HUDEP-2 (cell line): ENCODE measurements around the gene CCDC70.
"Not testable (repeated sequence)": the region's sequence is repeated elsewhere in the genome, so short reads cannot be mapped to it uniquely, and the experiment has no call there.

Experiments used
- DNase-seq, 76 experiments: peaks; one replicate each; lab custom pipeline; 2025; ENCODE audit not compliant: unreplicated experiment in 76 of 76; lab: John Stamatoyannopoulos, UW

The CCDC70 gene

GRCh38 chr13:51861723-51862300 is at the start of gene CCDC70:
TSS of gene CCDC70 (plus strand) at chr13:51861969. CDS start at chr13:51865412, 3,443 bp downstream.
- no peak for DNase-seq

GRCh38 chr13:51814071-51814470 is 47.7 kb upstream of the CCDC70 start:
- DNase-seq = no peak

- peak in 57 of 76 experiments; percentile 3 to 68 (median 35) for DNase-seq
Observed at GRCh38 chr13:51814825-51815650, 46.7 kb upstream of the CCDC70 start.

- DNase-seq = no peak
Observed at GRCh38 chr13:51815848-51816247, 45.9 kb upstream of the CCDC70 start.

- DNase-seq = no peak
Observed at GRCh38 chr13:51816604-51817249, 45.0 kb upstream of the CCDC70 start.

- DNase-seq = no peak
Observed at GRCh38 chr13:51817717-51818116, 44.1 kb upstream of the CCDC70 start.

- no peak for DNase-seq
Observed at GRCh38 chr13:51818276-51818675, 43.5 kb upstream of the CCDC70 start.

- no peak for DNase-seq
Observed at GRCh38 chr13:51818781-51819511, 42.8 kb upstream of the CCDC70 start.

GRCh38 chr13:51819544-51819943 is 42.2 kb upstream of the CCDC70 start:
- no peak for DNase-seq

GRCh38 chr13:51820016-51820597 is 41.7 kb upstream of the CCDC70 start:
- no peak for DNase-seq

- no peak for DNase-seq
Observed at GRCh38 chr13:51821606-51822005, 40.2 kb upstream of the CCDC70 start.

GRCh38 chr13:51822106-51822815 is 39.5 kb upstream of the CCDC70 start:
- no peak for DNase-seq

- DNase-seq = no peak
Observed at GRCh38 chr13:51823359-51823758, 38.4 kb upstream of the CCDC70 start.

- DNase-seq = no peak
Observed at GRCh38 chr13:51823863-51824262, 37.9 kb upstream of the CCDC70 start.

- not testable (repeated sequence) for DNase-seq
Observed at GRCh38 chr13:51824712-51825111, 37.1 kb upstream of the CCDC70 start.

GRCh38 chr13:51825165-51825592 is 36.6 kb upstream of the CCDC70 start:
- no peak for DNase-seq

GRCh38 chr13:51825681-51826254 is 36.0 kb upstream of the CCDC70 start:
- no peak for DNase-seq

GRCh38 chr13:51826606-51827005 is 35.2 kb upstream of the CCDC70 start:
- DNase-seq = no peak

GRCh38 chr13:51827254-51827653 is 34.5 kb upstream of the CCDC70 start:
- DNase-seq = no peak
